NCI-H82 treated with DMSO at 0.1 percent for 48 hours (cell line): ENCODE measurements around the gene BOD1.
"Not testable (repeated sequence)": the region's sequence is repeated elsewhere in the genome, so short reads cannot be mapped to it uniquely, and the experiment has no call there.

Experiments
- DNase-seq: peaks from one replicate; lab custom pipeline; 2025; ENCODE audit not compliant: unreplicated experiment; lab: John Stamatoyannopoulos, UW

BOD1 gene

GRCh38 chr5:173620784-173621183, 4.3 kb upstream of the BOD1 start:
- no peak for DNase-seq

- peak; percentile 33 for DNase-seq
Measured at GRCh38 chr5:173618927-173619519, 2.6 kb upstream of the BOD1 start.

DNA sequence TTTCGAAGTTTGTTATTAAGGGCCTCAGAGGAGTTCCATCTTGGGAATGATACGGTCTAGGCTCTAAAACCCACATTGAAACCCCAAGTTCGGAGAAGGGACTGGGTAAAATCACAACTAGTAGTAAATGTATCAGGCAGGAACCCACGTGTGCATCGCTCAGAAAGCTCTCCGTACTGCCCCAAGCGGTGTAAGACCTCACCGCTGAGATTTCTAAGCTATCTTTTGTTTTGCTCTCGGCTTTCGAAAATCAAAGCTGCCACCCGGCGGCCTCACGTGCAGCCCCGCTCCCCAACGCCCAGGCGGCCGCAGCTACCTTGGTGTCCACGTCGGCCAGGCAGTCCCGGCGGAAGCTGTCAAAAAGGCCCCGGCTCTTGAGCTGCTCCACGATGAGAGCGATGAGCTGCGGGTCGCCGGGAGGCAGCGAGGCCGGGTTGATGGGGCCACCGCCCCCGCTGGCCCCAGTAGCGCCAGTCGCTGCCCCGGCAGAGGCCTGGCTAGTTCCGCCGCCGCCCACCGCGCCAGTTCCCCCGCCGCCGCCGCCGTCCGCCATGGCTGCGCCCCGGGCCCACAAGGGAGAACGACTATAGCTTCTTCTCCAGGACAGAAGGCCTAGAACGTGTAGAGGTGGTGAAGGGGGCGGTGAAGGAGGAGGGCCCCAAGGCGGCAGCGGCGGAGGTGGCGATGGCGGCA, 420 bp downstream of the BOD1 start:
- DNase-seq = peak; percentile 49

DNA sequence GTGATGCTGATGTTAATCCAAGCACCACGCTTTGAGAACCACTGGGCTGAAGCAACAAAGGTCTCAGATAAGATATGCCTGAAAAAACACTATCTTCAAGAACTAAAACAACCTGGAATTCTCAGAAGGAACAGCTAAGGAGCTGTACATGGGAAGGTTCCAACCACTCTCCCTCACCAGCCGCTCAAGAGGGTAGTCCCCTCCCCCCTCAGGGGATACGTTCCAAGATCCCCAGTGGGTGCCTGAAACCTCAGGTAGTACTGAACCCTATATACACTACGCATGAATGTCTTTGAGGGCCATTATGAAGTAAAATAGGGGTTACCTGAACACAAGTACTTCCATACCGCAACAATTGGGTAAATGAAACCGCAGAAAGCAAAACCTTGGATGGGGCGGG, 1.9 kb downstream of the BOD1 start:
- DNase-seq = no peak

DNA sequence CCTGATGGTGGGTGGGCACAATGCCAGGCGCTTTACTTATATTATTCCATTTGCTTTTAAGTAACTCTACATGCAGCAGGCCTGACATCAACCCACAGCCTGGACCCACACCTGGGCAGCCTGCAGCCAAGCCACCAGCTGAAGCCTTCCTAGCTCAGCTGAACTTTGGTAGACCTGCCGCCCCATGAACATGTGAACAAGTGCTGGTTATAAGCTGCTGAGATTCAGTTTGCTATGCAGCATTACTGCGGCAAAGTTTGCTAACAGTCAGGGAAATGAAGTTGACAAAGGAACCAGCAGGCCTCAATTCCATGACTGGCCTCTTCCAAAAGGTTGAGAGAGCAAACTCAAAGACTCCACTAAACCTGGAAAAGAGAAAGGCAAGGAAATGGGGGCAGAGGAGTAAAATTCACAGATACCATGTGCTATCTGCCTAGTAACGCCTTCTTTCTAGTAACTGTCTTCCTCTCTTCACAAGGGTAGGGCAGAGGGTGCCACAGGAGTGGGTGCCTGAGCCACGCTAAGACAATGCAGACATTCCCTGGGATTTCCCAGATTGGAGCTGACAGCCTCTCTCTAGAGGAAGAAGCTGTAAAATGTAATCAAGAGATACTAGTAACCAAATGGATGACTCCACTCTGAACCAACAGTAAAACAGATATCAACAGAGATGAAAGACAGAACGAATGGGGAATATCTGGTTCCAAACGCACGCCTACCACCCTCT, 2.9 kb downstream of the BOD1 start:
- no peak for DNase-seq

- DNase-seq = no peak
Measured at GRCh38 chr5:173612948-173613347, 3.5 kb downstream of the BOD1 start.

GRCh38 chr5:173611706-173612105, 4.7 kb downstream of the BOD1 start:
- DNase-seq = no peak

DNA sequence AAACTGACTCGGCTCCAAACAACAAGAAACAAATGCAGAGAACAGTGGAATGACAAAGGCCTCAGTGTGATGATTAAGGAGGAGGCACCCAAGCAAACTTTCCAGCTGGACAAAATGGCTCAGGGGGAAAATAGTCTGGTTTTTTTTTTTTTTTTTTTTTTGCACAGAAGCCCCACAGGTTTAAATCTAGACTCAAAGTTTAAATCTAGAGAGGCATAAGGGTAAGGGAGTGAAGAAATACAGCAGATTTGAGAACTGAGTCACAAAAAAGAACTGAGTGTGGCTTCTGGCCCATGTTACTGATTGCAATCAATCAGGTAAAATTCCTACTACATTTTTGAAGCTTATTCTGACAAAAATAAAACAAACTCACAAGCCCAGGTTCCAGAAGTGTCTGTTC, 12.3 kb downstream of the BOD1 start:
- DNase-seq = no peak

DNA sequence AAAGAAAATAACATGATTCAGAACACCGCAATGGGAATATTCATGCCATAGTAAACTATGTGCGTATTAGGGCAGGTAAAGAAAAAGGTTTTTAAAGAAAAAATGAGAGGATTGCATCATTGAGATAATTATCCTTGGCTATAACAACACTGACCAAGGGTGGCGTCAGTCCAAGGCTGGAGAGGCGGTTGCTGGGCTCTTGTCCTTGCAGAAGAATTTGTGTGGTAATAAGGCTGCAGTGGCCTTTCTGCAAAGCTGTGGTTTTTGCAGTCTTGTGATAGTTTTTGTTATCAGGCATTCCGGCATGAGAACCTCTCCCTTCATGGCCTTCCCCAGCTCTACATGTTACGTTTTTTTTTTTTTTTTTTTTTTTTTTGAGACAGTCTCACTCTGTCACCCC, 14.0 kb downstream of the BOD1 start:
- no peak for DNase-seq

GRCh38 chr5:173598686-173599085, 17.8 kb downstream of the BOD1 start:
- no peak for DNase-seq

DNA sequence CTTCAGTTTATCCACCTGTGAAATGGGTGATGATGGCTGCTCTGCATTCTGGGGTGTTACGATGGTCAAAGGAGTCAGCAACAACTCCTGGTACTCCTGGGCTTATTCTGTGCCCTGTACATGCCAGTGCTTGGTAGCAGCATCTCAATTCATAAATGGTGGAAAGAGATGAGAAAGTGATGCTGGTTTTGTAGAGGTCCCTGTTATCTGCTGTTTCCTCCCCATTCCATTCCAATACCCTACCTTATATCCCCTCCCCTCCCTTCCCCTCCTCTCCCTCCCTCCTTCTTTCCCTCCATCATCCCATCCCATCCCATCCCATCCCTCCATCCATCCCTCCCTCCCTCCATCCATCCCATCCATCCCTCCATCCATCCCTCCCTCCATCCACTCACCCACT, 19.1 kb downstream of the BOD1 start:
- DNase-seq = no peak

DNA sequence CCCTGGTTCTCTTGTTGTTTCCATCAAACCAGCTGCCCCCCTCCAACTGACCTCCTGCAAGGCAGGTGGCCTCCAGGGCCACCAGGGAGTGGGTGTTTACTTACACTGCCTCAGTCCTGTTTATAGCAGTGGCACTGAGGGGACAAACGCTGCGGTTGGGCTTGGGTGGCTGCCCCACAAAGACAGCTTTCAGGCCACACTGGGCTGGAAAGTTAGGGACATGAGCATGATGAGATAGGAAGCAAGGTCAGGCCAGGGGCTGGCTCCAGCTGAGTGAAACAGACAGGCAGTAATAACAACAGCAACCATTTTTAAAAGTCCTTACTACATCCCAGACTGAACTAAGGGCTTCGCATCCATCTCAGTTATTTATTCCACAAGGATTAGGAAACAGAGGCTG, 20.6 kb downstream of the BOD1 start:
- no peak for DNase-seq

- DNase-seq = no peak
Measured at GRCh38 chr5:173594061-173594460, 22.4 kb downstream of the BOD1 start.

GRCh38 chr5:173592050-173592669, 24.3 kb downstream of the BOD1 start:
- DNase-seq = no peak

DNA sequence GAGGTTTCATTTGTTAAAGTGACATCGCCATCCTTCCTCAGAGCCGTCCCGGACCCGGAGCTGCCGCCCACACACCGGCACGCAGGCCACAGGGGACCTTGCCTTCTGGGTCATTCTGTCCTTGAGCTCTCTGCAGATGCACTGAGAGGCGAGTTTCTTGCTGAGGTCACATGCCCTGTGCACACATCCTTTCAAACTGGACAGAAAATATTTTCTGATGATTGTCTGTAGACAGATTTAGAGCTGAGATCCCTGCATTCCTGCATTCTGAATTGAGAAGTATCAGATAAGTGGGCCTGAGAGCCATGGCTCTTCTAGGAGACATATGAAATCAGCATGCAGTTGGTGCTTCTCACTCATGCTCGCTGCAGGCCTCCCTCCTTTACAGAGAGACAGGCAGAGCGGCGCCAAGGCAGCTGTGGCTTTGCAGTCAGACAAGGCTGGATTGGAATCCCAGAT, 25.4 kb downstream of the BOD1 start:
- no peak for DNase-seq

DNA sequence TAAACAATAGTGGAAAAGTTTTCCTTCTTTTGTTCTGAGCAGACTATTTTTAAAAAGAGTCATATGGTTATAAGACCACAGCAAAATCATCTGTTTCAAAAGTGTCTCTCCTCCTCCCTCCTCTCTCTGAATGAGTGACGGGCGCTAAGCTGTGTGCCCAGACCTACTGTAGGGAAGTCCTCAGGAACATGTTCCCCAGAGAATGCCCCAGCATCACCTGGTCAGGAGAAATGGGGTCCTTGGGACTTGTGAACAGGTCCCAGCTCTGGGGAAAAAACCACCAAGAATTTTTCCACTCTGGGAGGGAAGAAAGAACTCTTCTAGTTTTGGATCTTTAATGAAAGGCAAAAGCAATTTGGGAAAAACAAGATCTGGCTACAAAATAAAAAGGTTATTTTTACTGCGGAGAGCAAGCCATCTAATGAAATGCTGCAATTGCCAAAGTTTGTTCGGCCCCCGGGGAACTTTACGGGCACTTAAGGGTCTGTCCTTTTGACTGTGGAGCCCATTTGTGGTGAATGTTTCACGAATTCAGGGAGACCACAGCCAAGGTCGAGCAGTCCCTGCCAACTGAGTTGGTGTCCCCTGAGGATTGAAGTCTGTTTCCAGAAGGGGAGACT, 25.9 kb downstream of the BOD1 start:
- DNase-seq = no peak

GRCh38 chr5:173586133-173586532, 30.3 kb downstream of the BOD1 start:
- not testable (repeated sequence) for DNase-seq

GRCh38 chr5:173583346-173583745, 33.1 kb downstream of the BOD1 start:
- no peak for DNase-seq

DNA sequence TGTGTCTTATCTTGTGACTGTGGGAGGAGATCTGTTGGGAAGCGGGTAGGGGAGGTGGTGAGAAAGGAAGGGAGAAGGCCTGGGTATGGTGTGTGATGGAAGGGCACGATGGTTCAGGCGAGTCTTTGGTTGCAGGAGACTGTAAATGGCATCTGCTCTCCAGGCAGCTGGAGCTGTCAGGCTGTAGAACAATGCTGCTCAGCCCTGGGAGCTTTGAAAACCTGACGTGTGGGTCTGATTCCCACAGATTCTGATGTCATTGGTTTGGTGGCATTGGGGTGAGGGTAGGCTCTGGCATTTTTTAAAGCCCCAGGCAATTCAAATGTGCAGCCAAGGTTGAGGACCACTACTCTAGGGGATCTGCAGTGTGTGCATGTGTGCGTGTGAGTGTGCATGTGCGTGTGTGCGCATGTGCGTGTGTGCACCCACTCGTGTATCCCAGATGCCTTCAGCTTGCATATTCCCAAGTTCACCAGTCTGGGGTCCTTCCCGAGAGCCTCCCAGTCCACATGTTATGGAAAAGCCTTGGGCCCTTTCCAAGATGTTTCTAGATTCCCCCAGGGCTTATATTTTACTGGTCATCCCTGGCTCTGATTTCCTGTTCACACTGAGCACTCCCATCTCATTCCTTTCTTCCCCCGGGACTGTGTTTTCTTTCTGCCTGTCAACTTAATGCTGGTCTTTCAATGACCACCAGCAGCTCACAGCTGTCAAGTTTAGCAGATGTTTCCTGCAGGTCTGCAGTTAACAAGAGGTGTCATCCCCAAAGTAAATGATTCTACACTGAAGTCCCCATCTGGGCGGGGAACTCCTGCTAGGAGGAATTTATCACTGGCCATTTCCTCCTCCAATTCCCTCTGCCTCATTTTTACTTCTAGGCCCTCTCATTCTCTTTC, 34.0 kb downstream of the BOD1 start:
- DNase-seq = no peak
